ENCODE data around the gene TSHZ2.

Gene TSHZ2

DNA sequence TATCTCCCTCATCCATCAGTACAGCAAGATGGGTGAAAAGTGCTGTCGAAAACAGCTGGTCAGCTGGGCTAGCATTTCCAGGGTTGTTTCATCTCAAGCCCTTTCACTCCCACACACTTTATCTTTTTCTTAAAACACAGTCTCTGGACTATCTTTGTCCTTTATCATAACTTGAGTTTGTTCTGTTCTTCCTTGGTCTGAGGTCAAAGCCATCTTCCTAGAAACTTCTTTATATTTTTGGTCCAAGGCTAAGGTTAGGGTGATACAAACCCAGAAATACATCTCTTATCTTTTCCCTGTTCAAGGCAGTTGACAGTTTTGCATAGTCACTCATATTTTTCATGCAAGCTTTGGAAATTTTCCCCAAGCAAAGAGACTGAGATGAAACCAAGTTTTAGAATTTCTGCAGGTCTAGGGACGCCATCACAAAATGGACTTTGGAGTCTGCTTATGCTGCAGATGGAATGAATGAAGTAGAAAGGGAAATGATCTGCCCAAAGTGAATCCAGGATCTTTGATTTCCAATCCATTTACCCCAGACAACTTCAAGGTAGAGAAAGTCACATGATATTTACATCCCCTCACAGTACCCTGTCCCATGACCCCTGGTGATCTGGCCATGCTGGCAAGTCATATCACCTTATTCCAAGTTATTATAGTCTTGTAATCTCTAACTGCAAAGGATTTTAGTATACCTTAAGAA, 324.4 kb downstream of the TSHZ2 start:
- TF ChIP-seq, protein P1, sequence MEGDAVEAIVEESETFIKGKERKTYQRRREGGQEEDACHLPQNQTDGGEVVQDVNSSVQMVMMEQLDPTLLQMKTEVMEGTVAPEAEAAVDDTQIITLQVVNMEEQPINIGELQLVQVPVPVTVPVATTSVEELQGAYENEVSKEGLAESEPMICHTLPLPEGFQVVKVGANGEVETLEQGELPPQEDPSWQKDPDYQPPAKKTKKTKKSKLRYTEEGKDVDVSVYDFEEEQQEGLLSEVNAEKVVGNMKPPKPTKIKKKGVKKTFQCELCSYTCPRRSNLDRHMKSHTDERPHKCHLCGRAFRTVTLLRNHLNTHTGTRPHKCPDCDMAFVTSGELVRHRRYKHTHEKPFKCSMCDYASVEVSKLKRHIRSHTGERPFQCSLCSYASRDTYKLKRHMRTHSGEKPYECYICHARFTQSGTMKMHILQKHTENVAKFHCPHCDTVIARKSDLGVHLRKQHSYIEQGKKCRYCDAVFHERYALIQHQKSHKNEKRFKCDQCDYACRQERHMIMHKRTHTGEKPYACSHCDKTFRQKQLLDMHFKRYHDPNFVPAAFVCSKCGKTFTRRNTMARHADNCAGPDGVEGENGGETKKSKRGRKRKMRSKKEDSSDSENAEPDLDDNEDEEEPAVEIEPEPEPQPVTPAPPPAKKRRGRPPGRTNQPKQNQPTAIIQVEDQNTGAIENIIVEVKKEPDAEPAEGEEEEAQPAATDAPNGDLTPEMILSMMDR (IDR thresholded peaks at IDR 0.05), result no peak

DNA sequence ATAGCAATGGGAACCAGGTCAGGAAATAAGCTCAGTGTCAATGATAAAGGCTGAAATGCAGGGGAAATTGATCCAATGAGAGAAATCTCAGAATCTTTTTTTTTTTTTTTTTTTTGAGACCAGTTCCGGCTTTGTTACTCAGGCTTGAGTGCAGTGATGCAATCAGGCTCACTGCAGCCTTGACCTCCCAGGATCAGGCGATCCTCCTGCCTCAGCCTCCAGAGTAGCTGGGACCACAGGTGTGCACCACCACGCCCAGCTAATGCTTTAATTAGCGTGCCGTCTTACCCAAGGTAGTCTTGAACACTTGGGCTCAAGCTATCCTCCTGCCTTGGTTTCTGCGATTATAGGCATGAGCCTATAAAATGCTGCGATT, 325.0 kb downstream of the TSHZ2 start:
- TF ChIP-seq, protein P1 (IDR thresholded peaks at IDR 0.05), result no peak

DNA sequence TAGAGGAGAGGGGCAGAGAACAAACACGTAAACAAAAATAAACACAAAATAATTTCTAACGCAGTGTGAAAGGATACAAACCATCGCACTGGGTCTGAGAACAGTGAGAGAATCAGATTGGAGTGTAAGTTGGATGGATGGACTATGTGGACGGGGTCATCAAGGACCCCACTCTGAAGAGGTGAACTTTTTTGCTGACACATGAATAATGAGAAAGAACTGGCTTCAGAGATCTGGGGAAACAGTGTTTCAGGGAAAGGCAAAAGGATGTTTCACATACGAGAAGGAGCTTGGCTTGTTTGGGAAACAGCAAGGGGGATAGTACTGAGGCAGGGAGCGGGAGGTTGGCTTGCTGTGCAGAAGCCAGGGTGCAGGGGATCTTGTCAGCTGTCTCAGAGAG, 326.1 kb downstream of the TSHZ2 start:
- TF ChIP-seq, protein P1 (IDR thresholded peaks at IDR 0.05), result no peak

DNA sequence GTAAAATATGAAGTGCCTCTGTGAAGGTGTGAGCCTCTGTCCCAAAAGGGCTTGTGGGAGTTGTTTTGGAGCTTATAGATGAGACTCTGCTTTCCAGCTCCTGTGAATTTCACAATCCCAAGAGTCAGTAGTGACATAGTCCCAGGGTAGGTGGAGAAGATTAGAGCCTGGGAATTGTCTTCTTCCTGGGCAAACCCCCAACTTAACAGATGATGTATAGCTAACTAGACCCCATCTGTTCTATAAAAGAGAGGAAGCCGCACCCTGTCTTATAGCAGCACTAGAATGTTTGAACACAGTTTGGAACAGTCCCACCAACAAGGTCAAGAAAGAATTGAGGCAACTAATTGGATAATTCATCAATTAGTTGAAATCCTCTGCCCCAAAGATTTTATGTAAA, 326.8 kb downstream of the TSHZ2 start:
- TF ChIP-seq, protein P1 (IDR thresholded peaks at IDR 0.05), result no peak

DNA sequence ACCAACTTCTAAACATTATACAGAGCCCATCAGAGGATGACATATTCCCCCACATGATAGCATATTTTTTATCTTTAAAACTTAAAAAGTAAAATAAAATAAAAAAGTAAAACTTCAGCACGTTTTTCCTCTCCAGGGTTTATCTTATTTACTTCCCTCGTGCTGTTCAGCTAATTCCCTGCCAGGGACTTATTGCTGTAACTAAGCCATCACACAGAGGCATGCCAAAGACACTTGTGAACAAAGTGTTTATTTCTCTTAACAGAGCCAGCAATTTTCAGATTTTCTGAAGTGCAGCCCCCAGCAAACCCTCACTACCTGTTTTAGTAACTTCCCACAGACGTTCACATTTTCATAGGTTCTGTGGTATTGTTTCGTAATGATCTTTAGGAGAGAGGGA, 327.7 kb downstream of the TSHZ2 start:
- TF ChIP-seq, protein P1 (IDR thresholded peaks at IDR 0.05), result no peak

DNA sequence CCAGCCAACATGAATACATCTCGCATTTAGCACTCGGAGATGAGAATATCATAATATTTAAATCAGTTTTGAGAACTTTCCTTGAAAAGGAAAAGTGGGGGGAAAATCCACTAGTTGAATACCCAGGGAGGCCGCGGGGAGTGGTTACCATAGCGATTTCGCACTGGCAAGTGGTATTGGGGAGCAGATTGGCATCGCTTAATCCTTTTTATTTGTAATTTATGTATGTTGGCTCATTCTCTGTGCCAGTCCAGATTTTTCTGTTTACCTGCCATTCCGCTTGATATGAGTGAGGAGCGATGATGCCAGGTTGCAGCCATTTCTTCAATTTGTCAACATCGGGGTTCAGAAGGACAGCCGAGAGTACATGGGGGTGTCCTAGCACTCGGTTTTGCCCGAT, 329.7 kb downstream of the TSHZ2 start:
- TF ChIP-seq, protein P1 (IDR thresholded peaks at IDR 0.05), result no peak

DNA sequence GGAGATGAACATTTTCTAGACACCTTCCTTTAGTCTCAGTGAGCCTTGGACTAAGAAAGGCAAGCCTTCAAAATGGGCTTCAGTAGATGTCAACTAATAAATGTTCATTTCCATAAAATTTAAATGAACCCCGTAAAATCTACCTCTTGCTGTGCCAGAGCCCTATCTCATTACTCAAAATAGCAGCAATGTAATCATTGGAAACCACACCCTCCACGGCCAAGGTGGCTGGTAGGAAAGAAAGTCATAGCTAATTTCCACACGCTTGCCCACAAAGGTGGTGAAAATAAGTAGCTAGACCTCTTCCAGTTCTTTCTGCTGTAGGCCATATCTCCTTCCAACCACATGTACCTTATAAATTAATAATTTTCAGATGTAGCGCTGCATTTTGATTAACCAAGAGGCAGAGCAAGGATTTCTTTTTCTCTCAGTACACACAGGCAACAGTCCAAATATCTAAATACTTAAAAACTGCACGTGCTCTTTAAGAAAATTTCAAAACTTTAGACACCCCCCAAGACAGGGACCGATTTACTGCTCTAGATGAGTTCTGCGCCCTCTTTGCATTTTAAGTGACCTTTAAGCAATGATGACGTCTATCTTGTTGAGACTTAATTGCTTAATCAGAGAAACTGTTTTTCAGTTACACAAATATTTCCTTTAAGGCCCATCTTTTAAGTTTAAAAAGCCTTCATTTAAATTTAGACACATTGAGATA, 330.7 kb downstream of the TSHZ2 start:
- TF ChIP-seq, protein P1 (IDR thresholded peaks at IDR 0.05), result no peak
